Heart right ventricle (tissue), 16 donors: ENCODE data around the gene TET1. TPM values are rescaled to one million over a fixed set of nuclear protein-coding genes. Genes with fewer than 3 reads are reported as not detected.

Source experiments
- ATAC-seq, 8 donors: fragments of 200-7000 bp; cut with Tn5 transposase; one replicate each; pipeline ENCODE4 v1.9.1; 2020; ENCODE audit warnings: mild to moderate bottlenecking in 8 of 8, moderate library complexity in 8 of 8, moderate number of reproducible peaks in 1 of 8
- DNase-seq, 2 donors: peaks; one replicate each; pipeline ENCODE4 v3.0.0-alpha.2; 2020
- H3K27ac ChIP-seq, 10 donors: fragments of 200-600 bp; sonication (generic) in 2 of 10; one replicate each; pipeline versions ENCODE4 v1.5.0 to v1.8.0; 2020 to 2022; ENCODE audit warnings: mild to moderate bottlenecking in 3 of 10
- H3K27me3 ChIP-seq, 7 donors: fragments of 200-600 bp; one replicate each; pipeline ENCODE4 v1.8.0; 2021 to 2022; ENCODE audit warnings: mild to moderate bottlenecking in 2 of 7
- H3K36me3 ChIP-seq, 9 donors: fragments of 200-600 bp; sonication (generic) in 1 of 9; one replicate each; pipeline versions ENCODE4 v1.5.0 to v1.8.0; 2020 to 2022; ENCODE audit warnings: mild to moderate bottlenecking in 2 of 9
- H3K4me1 ChIP-seq, 9 donors: fragments of 200-600 bp; sonication (generic) in 1 of 9; one replicate each; pipeline versions ENCODE4 v1.5.0 to v1.8.0; 2020 to 2022; ENCODE audit warnings: mild to moderate bottlenecking in 4 of 9
- H3K4me3 ChIP-seq, 10 donors: fragments of 200-600 bp; sonication (generic) in 2 of 10; one replicate each; pipeline versions ENCODE4 v1.5.0 to v1.8.0; 2020 to 2022; ENCODE audit warnings: mild to moderate bottlenecking in 7 of 10, moderate library complexity in 2 of 10
- H3K9me3 ChIP-seq, 11 donors: fragments of 200-600 bp in 10 of 11; sonication (generic) in 2 of 11; one replicate each; pipeline versions ENCODE4 v1.5.0 to v1.8.0; 2013 to 2022; ENCODE audit warnings: mild to moderate bottlenecking in 2 of 11, control low read depth in 1 of 11, moderate library complexity in 1 of 11
- WGBS, 2 donors: extraction: QIAGEN DNeasy Blood & Tissue Kit; methylation state at CpG; one replicate each; pipeline ENCODE4 v1.1.7; 2013; ENCODE audit warnings: inconsistent platforms in 1 of 2; 5-methylcytosine and 5-hydroxymethylcytosine counted together
- intact Hi-C, 10 donors: fragments of 100-400 bp; cut with DNase I; formaldehyde crosslinking; loops; one replicate each; pipeline versions ENCODE4 v1.11.1 to v1.14.2; 2022
- polyA plus RNA-seq, 2 donors: library from polyadenylated mRNA; stranded (reverse); fragments of 200-250 nt; gene quantifications; one replicate each; pipeline ENCODE4 v1.2.3, GENCODE V29; 2013
- total RNA-seq, 10 donors: library from RNA; stranded (reverse); fragmentation: NEBNext Ultra II Directional in 3 of 10; extraction: Animal tissue kit (Norgen Biotek cat#: 25700) in 3 of 10; gene quantifications; one replicate each; pipeline versions ENCODE4 v1.2.1 to v1.2.4, GENCODE V29; 2021 to 2023
- TF ChIP-seq, protein P1 (sequence below), 9 donors: fragments of 200-600 bp; sonication (generic) in 2 of 9; IDR thresholded peaks; one replicate each; pipeline versions ENCODE4 v1.5.0 to v1.8.0; 2021 to 2022; ENCODE audit warnings: antibody characterized with exemption in 9 of 9, mild to moderate bottlenecking in 5 of 9, moderate library complexity in 1 of 9
- donor health status: Arrhythmogenic right ventricular cardiomyopathy.
- donor health status: ischemic (EF 13 %, LVEDD 7.1; RV severe dilation, severe dysfunction).
- donor health status: healthy with polysubstance abuse.
- donor health status: DM: no; HTN: yes; CAD: no.
- donor health status: DM: no; HTN: no; CAD: no.
- donor health status: ischemic (EF 25% LVEDD 6.9; RV normal size, moderate dysfunction).
- donor health status: ischemic (EF 25% LVEDD 5.7; RV mildly dilated, moderate dysfunction).
- donor health status: healthy.
- donor health status: DM: yes; HTN: yes; CAD: no.
- donor health status: Ischemic cardiomyopathy.
- donor health status: ischemic (EF 35%, LVEDD 5.7; RV mildly dilated, moderate dysfunction).
- donor health status: nonischemic (EF 11% LVEDD 7.7; RV severe dilation, severe dysfunction).
- donor health status: DM: yes; HTN: yes; CAD: no.
- donor health status: PGD.
- donor health status: ischemic (EF 29% LVEDD 5.4; RV normal size, mild dysfunction).
- donor health status: nonischemic (EF 23%, LVEDD 6.1; RV moderate dilation, normal function).

The TET1 gene
- total and polyA plus RNA-seq, 12 donors, result 0.17 to 4.2 (median 3.0) TPM

DNA sequence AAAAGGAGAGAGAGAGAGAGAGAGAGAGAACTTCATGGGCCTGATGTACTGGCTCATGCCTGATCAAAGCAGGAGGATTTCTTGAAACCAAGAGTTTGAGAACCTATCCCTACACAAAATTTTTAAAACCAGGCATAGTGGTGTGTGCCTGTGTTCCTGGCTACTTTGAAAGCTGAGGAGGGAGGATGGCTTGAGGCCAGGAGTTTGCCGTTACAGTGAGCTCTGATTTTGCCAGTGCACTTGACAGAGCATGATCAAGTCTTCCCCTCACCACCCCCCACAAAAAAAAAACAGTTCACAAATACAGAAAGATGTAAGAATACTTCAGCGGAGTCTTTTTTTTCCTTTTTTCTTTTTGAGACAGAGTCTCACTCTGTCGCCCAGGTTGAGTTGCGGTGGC, 108.8 kb downstream of the TET1 start:
- peaks cover 0 to 54% (median 6%) of the 10 kb centered on the region in 9 donors for H3K36me3 ChIP-seq
- H3K27ac ChIP-seq, result no peak overlapping the region
- H3K27me3 ChIP-seq, result no peaks in the 10 kb centered on the region
- DNase-seq (no peak), ATAC-seq (no peak)
- H3K9me3 ChIP-seq, result peaks cover 0 to 5% (median 0%) of the 10 kb centered on the region in 11 donors
- intact Hi-C loops, result no loop called here
- no peak overlapping the region for H3K4me3 ChIP-seq
- 89 to 91% methylated on average over 4 of the region's 4 CpGs for WGBS, 2 donors
- TF ChIP-seq, protein P1, sequence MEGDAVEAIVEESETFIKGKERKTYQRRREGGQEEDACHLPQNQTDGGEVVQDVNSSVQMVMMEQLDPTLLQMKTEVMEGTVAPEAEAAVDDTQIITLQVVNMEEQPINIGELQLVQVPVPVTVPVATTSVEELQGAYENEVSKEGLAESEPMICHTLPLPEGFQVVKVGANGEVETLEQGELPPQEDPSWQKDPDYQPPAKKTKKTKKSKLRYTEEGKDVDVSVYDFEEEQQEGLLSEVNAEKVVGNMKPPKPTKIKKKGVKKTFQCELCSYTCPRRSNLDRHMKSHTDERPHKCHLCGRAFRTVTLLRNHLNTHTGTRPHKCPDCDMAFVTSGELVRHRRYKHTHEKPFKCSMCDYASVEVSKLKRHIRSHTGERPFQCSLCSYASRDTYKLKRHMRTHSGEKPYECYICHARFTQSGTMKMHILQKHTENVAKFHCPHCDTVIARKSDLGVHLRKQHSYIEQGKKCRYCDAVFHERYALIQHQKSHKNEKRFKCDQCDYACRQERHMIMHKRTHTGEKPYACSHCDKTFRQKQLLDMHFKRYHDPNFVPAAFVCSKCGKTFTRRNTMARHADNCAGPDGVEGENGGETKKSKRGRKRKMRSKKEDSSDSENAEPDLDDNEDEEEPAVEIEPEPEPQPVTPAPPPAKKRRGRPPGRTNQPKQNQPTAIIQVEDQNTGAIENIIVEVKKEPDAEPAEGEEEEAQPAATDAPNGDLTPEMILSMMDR (IDR thresholded peaks at IDR 0.05), result no peak
- H3K4me1 ChIP-seq, result no peaks in the 10 kb centered on the region

DNA sequence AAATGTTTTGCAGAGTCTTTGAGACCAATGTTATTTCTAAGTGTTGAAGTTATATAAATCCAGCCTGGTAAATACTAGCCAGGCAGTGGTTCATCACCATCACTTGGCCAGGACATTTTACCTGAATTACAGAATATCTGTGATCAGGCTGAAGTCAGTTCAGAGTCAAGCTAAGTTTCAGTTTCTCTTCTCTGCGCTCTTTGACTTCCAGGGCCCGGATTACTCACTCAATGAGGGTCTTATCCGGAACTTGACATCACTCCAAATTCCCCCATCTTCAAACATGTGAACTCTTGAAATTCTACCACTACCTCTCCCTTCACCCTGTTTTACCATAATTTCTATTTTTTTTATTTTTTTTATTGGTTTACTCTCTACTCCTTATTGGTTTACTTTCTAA, 124.3 kb downstream of the TET1 start:
- WGBS, 2 donors, result 93 to 96% methylated on average over 3 of the region's 3 CpGs
- intact Hi-C loops, result no loop called here
- Histone ChIP-seq H3K9me3 (no peaks in the 10 kb centered on the region), H3K36me3 (peaks cover 0 to 86% (median 8%) of the 10 kb centered on the region in 9 donors), H3K4me3 (no peak overlapping the region), H3K27ac (no peak overlapping the region), H3K4me1 (no peaks in the 10 kb centered on the region), H3K27me3 (no peaks in the 10 kb centered on the region)
- DNase-seq, result no peak
- no peak for ATAC-seq
- TF ChIP-seq, protein P1 (IDR thresholded peaks at IDR 0.05), result no peak

- TF ChIP-seq, protein P1 (IDR thresholded peaks at IDR 0.05), result no peak
- H3K27me3 ChIP-seq, result no peaks in the 10 kb centered on the region
- intact Hi-C loops, result no loop called here
- H3K9me3 ChIP-seq, result no peaks in the 10 kb centered on the region
- peaks cover 0 to 20% (median 6%) of the 10 kb centered on the region in 9 donors for H3K36me3 ChIP-seq
- 80 to 82% methylated on average over 1 of the region's 1 CpG for WGBS, 2 donors
- peaks cover 0 to 15% (median 2%) of the 10 kb centered on the region in 9 donors for H3K4me1 ChIP-seq
- H3K4me3 ChIP-seq, result no peak overlapping the region
- no peak overlapping the region for H3K27ac ChIP-seq
- DNase-seq (no peak), ATAC-seq (no peak)
These were observed 135.9 kb downstream of the TET1 start for GRCh38 chr10:68696018-68696417.

- peaks cover 0 to 9% (median 0%) of the 10 kb centered on the region in 9 donors for H3K36me3 ChIP-seq
- intact Hi-C loops, result no loop called here
- H3K9me3 ChIP-seq, result no peaks in the 10 kb centered on the region
- ATAC-seq, result peak in 1 of 8 donors; percentile 56
- H3K27me3 ChIP-seq, result no peaks in the 10 kb centered on the region
- WGBS, 2 donors, result 96 to 97% methylated on average over 1 of the region's 1 CpG
- no peak overlapping the region for H3K4me3 ChIP-seq
- H3K4me1 ChIP-seq, result peaks cover 0 to 15% (median 3%) of the 10 kb centered on the region in 9 donors
- TF ChIP-seq, protein P1 (IDR thresholded peaks at IDR 0.05), result no peak
- no peak overlapping the region for H3K27ac ChIP-seq
- DNase-seq, result no peak
These were observed 137.0 kb downstream of the TET1 start for GRCh38 chr10:68697106-68697505.
